Sigmoid colon (tissue), 7 donors: Measurements from ENCODE around the gene MCC. TPM values are rescaled to one million over a fixed set of nuclear protein-coding genes. Genes with fewer than 3 reads are reported as not detected.

ENCODE experiments used
- DNase-seq: peaks from one replicate; pipeline ENCODE4 v3.0.0-alpha.2; 2019
- H3K27ac ChIP-seq, 4 donors: fragments of 200-600 bp; sonication (generic); one replicate each; pipeline ENCODE4 v1.5.1; 2016 to 2019; ENCODE audit warnings: mild to moderate bottlenecking in 1 of 4
- H3K27me3 ChIP-seq, 3 donors: fragments of 200-600 bp; sonication (generic); one replicate each; pipeline ENCODE4 v1.5.1; 2019; ENCODE audit warnings: mild to moderate bottlenecking in 1 of 3
- H3K36me3 ChIP-seq, 4 donors: fragments of 200-600 bp; sonication (generic); one replicate each; pipeline ENCODE4 v1.5.1; 2016 to 2019
- H3K4me1 ChIP-seq, 4 donors: fragments of 200-600 bp; sonication (generic); one replicate each; pipeline ENCODE4 v1.5.1; 2017 to 2019
- H3K4me3 ChIP-seq, 4 donors: fragments of 200-600 bp; sonication (generic); one replicate each; pipeline ENCODE4 v1.5.1; 2017 to 2019; ENCODE audit warnings: mild to moderate bottlenecking in 2 of 4, moderate library complexity in 1 of 4
- H3K9me3 ChIP-seq, 4 donors: fragments of 200-600 bp in 3 of 4; sonication (generic) in 3 of 4; one replicate each; pipeline versions ENCODE4 v1.5.1 to v1.6.1; 2013 to 2019
- EP300 ChIP-seq, 4 donors: sonication (generic); formaldehyde crosslinking; IDR thresholded peaks; one replicate each; pipeline ENCODE4 v1.6.1; 2017; ENCODE audit warnings: antibody characterized with exemption in 4 of 4
- POLR2A ChIP-seq, 2 donors: fragments of 450-650 bp; IDR thresholded peaks; one replicate each; pipeline ENCODE4 v1.6.1; 2016; ENCODE audit warnings: antibody characterized with exemption in 2 of 2, mild to moderate bottlenecking in 2 of 2, moderate library complexity in 2 of 2
- POLR2AphosphoS5 ChIP-seq, 4 donors: sonication (generic); formaldehyde crosslinking; IDR thresholded peaks; one replicate each; pipeline ENCODE4 v1.6.1; 2017; ENCODE audit warnings: antibody characterized with exemption in 4 of 4
- WGBS, 2 donors: extraction: QIAGEN DNeasy Blood & Tissue Kit; methylation state at CpG; one replicate each; pipeline ENCODE4 v1.1.7; 2013; 5-methylcytosine and 5-hydroxymethylcytosine counted together
- intact Hi-C: fragments of 100-400 bp; cut with DNase I; formaldehyde crosslinking; loops from one replicate; pipeline ENCODE4 v1.15.1; 2023
- polyA plus RNA-seq, 3 donors: library from polyadenylated mRNA; stranded (reverse); fragments of 200-250 nt; gene quantifications; one replicate each; pipeline ENCODE4 v1.2.3, GENCODE V29; 2013
- total RNA-seq, 4 donors: library from RNA; depleted of rRNA; stranded (reverse); fragments of >200 nt; gene quantifications; one replicate each; pipeline ENCODE4 v1.1.0, GENCODE V29; 2016
- TF ChIP-seq, protein P1 (sequence below), 4 experiments: fragments of 450-650 bp in 3 of 4; fragments of 200-600 bp in 1 of 4; IDR thresholded peaks; one replicate each; pipeline ENCODE4 v1.5.1; 2016 to 2019; ENCODE audit warnings: antibody characterized with exemption in 4 of 4, mild to moderate bottlenecking in 3 of 4, moderate library complexity in 2 of 4
- donor health status: healthy with polysubstance abuse.
- donor health status: Bipolar disorder and iron deficiency.
- donor health status: healthy.

MCC gene
- total and polyA plus RNA-seq, 7 donors, result 0.69 to 14.0 (median 9.1) TPM

GRCh38 chr5:113187906-113188305 is 300.3 kb downstream of the MCC start:
- WGBS, 2 donors, result 41 to 59% methylated on average over 3 of the region's 3 CpGs
- H3K4me3 ChIP-seq, result no peak overlapping the region
- H3K27ac ChIP-seq, result no peak overlapping the region
- no peaks in the 10 kb centered on the region for H3K27me3 ChIP-seq
- H3K9me3 ChIP-seq, result no peaks in the 10 kb centered on the region
- H3K36me3 ChIP-seq, result no peaks in the 10 kb centered on the region
- intact Hi-C loops, result no loop called here
- DNase-seq, result no peak
- H3K4me1 ChIP-seq, result no peaks in the 10 kb centered on the region
- TF ChIP-seq POLR2A (IDR thresholded peaks at IDR 0.05), result no peak

DNA sequence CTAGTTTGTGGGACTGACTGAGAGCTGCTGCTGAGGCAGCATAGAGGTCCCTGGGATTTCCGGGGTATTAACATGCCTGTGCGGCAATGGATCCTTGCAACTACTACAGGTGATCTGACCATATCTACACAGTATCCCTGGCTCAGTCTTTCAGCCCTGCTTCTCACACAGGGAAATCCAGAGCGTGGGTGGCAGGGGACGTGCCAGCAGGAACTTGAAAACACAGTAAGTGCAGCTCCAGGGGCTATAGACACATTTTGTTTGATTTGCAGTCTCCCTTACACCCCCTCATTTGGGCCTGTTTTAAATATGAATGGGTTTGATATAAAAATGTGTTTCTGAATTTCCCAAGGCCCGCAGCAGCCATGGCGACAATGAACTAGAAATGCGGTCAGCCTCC is 302.2 kb downstream of the MCC start:
- H3K36me3 ChIP-seq, result no peaks in the 10 kb centered on the region
- no peaks in the 10 kb centered on the region for H3K27me3 ChIP-seq
- intact Hi-C loops, result no loop called here
- WGBS, 2 donors, result 91 to 93% methylated on average over 7 of the region's 7 CpGs
- TF ChIP-seq, protein P1, sequence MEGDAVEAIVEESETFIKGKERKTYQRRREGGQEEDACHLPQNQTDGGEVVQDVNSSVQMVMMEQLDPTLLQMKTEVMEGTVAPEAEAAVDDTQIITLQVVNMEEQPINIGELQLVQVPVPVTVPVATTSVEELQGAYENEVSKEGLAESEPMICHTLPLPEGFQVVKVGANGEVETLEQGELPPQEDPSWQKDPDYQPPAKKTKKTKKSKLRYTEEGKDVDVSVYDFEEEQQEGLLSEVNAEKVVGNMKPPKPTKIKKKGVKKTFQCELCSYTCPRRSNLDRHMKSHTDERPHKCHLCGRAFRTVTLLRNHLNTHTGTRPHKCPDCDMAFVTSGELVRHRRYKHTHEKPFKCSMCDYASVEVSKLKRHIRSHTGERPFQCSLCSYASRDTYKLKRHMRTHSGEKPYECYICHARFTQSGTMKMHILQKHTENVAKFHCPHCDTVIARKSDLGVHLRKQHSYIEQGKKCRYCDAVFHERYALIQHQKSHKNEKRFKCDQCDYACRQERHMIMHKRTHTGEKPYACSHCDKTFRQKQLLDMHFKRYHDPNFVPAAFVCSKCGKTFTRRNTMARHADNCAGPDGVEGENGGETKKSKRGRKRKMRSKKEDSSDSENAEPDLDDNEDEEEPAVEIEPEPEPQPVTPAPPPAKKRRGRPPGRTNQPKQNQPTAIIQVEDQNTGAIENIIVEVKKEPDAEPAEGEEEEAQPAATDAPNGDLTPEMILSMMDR (IDR thresholded peaks at IDR 0.05), result no peak
- no peak for TF ChIP-seq EP300 (IDR thresholded peaks at IDR 0.05)
- TF ChIP-seq POLR2A (IDR thresholded peaks at IDR 0.05), result no peak
- no peak for TF ChIP-seq POLR2AphosphoS5 (IDR thresholded peaks at IDR 0.05)
- H3K4me1 ChIP-seq, result no peaks in the 10 kb centered on the region
- no peaks in the 10 kb centered on the region for H3K9me3 ChIP-seq
- H3K4me3 ChIP-seq, result no peak overlapping the region
- no peak for DNase-seq
- no peak overlapping the region for H3K27ac ChIP-seq

DNA sequence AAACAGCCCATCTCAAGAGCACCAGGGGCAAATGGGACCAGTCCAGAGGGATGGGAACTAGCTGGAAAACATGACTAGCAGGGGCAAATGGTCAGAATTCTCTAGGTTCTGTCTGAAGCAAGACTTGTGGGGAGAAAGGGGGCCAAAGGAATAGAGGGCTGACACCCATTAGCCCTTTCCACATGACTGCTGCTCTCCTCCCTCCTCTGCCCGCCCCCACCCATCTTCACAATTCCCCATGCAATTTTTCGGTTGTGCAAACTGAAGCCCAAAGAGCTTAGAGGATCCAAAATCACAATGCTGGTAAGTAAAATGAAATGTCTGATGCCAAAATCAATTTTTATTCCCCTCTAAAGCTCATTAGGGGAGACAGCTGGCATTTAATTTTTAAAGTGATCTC is 304.6 kb downstream of the MCC start:
- Histone ChIP-seq H3K4me1 (peaks cover 0 to 13% (median 7%) of the 10 kb centered on the region in 4 donors), H3K36me3 (no peaks in the 10 kb centered on the region), H3K4me3 (no peak overlapping the region), H3K27ac (no peak overlapping the region), H3K9me3 (no peaks in the 10 kb centered on the region), H3K27me3 (no peaks in the 10 kb centered on the region)
- no peak for TF ChIP-seq POLR2A (IDR thresholded peaks at IDR 0.05)
- TF ChIP-seq, protein P1 (IDR thresholded peaks at IDR 0.05), result no peak
- no peak for TF ChIP-seq POLR2AphosphoS5 (IDR thresholded peaks at IDR 0.05)
- TF ChIP-seq EP300 (IDR thresholded peaks at IDR 0.05), result no peak
- DNase-seq, result no peak
- intact Hi-C loops, result no loop called here
- 88 to 90% methylated on average over 2 of the region's 2 CpGs for WGBS, 2 donors

DNA sequence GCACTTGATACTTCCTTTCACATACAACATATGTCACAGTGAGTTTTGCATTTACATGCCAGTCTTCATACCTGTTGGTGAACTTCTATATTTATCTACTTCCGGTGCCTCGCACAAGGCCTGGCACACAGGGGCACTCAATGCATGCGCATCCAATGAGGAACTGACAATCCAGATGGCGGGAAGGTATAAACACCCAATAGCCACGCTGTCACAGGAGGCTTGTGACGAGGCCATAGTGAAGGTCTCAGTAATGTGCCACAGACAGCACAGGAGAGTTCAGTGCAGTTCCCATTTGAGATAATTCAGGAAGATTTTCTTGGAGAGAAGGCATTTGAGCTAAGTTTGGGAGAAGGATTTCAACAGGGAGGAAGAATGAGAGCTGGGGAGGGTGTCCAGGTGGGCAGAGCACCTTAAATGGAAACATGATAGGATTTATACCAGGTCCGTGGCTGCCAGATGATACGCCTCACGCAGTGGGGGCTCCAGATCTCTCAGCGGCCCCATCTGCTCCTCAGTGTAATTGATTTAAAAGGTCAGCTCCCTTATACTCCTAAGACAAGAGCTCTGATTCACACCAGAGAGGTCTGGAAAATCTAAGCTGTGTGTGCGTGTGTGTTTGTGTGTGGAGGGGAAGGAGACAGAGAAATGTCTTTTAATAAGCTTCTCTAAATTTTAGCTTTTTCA is 305.5 kb downstream of the MCC start:
- no peaks in the 10 kb centered on the region for H3K36me3 ChIP-seq
- H3K4me1 ChIP-seq, result peaks cover 0 to 22% (median 15%) of the 10 kb centered on the region in 4 donors
- intact Hi-C loops, result no loop called here
- no peak overlapping the region for H3K27ac ChIP-seq
- H3K27me3 ChIP-seq, result no peaks in the 10 kb centered on the region
- WGBS, 2 donors, result 95% methylated on average over 11 of the region's 11 CpGs
- TF ChIP-seq POLR2AphosphoS5 (IDR thresholded peaks at IDR 0.05) (no peak), POLR2A (IDR thresholded peaks at IDR 0.05) (no peak), EP300 (IDR thresholded peaks at IDR 0.05) (no peak)
- TF ChIP-seq, protein P1 (IDR thresholded peaks at IDR 0.05), result no peak
- H3K4me3 ChIP-seq, result no peak overlapping the region
- no peak for DNase-seq
- H3K9me3 ChIP-seq, result no peaks in the 10 kb centered on the region

DNA sequence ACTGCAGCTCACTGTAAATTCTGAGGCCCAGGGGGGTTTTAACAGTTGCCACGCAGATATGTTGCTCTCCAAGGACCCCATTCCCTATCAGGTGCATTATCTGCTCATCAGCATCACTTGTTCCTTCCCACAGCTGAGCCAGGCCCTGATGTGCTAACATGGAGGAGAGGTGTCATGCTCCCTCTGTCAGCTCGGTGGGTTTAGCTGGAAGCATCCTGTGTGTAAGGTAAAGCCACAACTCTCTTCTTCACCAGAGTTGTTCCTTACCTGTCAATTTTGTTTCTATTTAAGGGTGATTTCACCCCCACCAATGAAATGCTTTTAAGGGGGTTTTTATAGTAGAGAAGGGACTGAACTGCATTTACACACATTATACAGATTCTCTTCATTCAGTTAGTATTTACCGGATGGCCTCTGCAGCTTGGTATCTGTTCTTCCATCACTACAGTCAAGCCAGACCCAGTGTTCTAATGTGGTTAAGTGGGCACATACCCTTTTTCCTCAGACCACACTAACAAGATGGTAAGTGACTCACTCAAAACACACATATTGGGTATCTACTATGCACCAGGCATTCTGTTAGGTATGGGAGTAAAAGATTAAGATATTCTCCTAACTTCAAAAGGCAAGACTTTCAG is 306.3 kb downstream of the MCC start:
- no peak overlapping the region for H3K27ac ChIP-seq
- DNase-seq, result no peak
- no peak overlapping the region for H3K4me3 ChIP-seq
- no peaks in the 10 kb centered on the region for H3K36me3 ChIP-seq
- TF ChIP-seq, protein P1 (IDR thresholded peaks at IDR 0.05), result no peak
- TF ChIP-seq EP300 (IDR thresholded peaks at IDR 0.05), result no peak
- TF ChIP-seq POLR2AphosphoS5 (IDR thresholded peaks at IDR 0.05), result no peak
- no peak for TF ChIP-seq POLR2A (IDR thresholded peaks at IDR 0.05)
- peaks cover 0 to 22% (median 15%) of the 10 kb centered on the region in 4 donors for H3K4me1 ChIP-seq
- no peaks in the 10 kb centered on the region for H3K27me3 ChIP-seq
- intact Hi-C loops, result no loop called here
- 80 to 86% methylated on average over 3 of the region's 3 CpGs for WGBS, 2 donors
- H3K9me3 ChIP-seq, result no peaks in the 10 kb centered on the region
